GM19351 (cell line): ENCODE results near the gene FAM83C.

ENCODE experiments used
- ATAC-seq: cut with Tn5 transposase; IDR thresholded peaks from one replicate; pipeline ENCODE4 v1.9.1; 2021; ENCODE audit warnings: mild to moderate bottlenecking, moderate library complexity; ENCODE audit not compliant: unreplicated experiment

FAM83C gene

GRCh38 chr20:35237486-35237885 lies 54.7 kb downstream of the FAM83C start:
- ATAC-seq, result no peak

GRCh38 chr20:35235881-35236280 lies 56.3 kb downstream of the FAM83C start:
- no peak for ATAC-seq
